Measurements from ENCODE around the gene NPAS3.

NPAS3 gene

DNA sequence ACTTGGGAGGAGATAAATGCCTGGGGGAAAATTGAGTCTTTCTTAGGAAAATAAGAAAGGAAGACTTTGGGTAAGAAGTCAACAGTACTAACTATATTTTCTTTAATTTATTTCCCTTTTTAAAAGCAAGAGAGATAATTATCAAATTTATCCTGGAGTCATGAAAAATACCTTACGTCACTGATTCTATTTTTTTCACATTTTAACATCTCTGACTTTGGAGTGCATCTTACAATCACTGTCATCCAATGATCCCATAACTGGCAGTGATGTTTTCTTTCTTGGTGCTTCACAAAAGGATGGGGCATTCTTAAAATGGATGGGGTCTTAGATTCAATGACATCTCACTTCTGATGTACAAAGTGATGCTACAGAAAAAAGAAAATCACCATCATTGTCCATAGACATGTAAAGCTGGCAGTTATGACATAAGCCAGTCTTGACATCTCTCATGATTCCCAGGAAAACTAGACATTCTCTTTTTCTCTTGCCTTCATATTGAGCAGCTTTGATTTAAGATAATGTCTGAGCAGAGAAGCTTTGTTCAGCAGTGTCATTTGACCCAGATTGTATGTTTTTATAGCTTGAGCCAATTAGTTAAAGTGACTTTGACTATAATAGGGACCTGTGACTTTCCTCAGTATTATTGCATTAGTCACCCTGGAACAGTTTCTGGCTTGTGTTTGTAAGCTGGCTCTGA, 776.0 kb downstream of the NPAS3 start:
- no peak for DNase-seq (ENCODE audit: low read depth in 2 of 2)

DNA sequence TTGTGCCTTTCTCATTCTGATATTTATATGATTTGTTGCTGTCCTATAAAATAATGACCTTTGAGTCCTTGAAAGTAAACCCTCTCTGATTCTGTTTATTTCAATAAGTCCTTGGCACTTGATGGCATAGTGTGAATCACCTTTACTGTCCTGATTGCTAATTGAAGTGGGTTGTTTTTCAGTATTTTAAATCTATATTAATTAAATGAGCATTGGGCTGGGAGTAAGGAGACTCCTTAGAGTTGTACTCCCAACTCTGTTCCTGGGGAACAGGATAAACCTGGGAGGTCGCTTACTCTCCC, 776.5 kb downstream of the NPAS3 start:
- DNase-seq (ENCODE audit: low read depth in 2 of 2) = no peak

DNA sequence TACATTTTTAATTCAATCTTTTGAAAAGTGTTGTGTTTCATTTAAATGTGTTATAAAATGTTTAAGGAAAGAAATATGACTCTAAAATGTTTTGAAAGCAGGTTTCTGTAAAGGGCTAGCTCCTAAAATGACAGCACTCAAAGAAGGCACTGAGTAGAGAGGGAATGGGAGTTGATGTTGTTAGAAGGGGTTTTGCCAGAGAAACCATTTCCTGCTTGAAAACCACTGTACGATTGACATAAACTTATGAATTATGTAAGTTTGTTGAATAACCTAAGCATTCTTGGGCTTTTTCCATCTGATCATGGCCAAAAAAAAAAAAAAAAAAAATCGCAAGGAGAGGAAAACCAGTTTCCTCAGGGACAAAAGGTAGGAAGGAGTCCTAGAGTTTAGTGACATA, 778.2 kb downstream of the NPAS3 start:
- DNase-seq (ENCODE audit: low read depth in 2 of 2) = no peak

DNA sequence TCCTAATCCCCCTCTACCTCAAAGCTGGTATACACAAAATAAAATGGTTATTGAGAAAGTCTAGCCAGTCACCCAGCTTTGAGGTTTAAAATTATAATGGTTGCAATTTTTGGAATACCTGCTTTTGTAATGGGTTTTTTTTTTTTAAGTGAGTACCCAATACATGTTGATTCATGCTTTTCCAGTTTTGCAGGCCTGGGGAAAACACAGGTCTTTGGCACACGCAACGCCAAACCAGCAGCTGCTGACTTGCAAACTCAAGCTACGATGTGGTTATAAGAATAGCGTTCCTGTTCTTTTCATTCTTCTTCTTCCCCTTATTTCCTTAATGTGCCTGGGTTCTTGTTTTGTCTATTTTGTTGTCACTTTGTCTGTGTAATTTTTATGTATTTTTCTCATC, 779.2 kb downstream of the NPAS3 start:
- DNase-seq (ENCODE audit: low read depth in 2 of 2) = no peak

DNA sequence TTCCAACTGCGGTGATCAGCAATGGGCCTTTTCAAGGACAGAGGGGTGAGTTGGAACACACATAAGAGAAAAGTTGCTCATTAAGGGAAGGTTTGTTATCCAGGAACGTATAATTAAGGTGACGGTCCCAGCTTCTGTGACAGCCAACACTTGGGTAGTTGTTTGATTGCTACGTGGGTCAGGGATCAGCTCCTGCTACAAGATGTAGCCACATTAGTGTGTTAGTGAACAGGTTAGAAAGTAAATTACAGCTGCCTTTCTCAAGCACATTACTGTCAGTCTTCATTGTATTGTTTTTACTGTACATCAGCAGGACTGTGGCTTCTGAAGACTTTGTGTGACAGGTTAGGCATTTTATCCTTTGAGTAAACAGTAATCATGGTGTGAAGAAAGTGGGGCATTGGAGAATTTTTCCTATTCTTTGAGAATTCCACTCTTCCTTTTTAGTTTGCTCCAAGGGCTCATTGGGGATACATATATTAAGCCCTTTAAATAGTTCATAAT, 781.7 kb downstream of the NPAS3 start:
- no peak for DNase-seq (ENCODE audit: low read depth in 2 of 2)

DNA sequence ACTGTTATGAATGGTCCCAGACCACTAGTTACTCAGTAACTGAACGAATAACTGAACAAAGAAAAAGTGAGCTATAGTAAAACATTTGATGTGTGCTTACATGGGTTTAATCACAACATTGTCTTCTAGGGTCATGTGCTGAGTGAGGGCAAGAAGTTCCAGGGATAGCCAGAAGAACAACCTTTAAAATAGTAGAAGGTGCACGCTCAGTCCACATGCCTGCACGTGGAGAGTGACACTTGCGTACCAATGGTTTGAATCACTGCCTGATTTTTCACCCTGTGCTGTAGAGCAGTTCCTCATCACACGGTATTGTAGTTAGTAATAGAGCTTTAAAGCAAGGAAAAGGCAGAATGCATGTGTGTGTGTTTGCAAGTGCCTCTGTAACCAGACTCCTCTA, 788.0 kb downstream of the NPAS3 start:
- DNase-seq (ENCODE audit: low read depth in 2 of 2) = no peak

DNA sequence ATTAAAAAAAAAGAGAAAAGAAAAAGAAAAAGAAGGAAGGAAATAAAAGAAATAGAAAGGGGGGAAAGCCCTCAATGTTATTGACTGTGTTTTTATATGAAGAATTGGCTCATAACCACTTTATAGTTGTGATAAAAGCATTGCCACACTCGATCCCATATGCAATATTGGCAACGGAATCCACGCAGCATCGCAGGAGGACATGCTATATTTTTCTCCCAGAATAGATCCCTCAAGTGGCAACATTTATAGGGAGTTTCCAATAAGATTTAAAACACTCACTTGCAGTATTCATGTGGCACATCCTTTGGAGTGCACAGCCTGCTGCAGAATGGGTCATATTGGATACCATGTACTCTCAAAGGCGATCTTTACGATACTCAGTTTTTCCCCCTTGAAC, 788.9 kb downstream of the NPAS3 start:
- DNase-seq (ENCODE audit: low read depth in 2 of 2) = no peak

DNA sequence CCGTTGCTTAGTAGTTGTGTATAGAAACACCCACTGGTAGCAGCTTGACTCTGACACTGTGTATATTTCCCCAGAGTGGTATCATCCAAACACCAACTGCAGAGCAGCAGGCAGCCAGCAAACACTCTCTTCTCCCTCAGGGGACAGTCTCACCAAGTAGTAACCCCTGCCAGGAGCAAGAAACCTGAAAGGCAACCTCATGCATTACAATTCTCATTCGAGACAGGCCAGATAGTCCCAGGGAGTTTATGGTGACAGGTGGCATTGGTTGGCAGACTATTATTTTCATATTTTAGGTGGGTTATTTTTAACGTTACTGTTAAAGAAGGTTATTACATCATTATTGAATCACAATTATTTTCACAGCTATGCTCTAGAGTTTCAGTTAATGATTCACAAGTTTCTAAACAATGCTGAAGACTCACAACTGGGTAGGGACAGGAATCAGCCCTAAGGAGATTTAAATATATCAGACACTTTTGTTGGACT, 789.4 kb downstream of the NPAS3 start:
- DNase-seq (ENCODE audit: low read depth in 2 of 2) = no peak

DNA sequence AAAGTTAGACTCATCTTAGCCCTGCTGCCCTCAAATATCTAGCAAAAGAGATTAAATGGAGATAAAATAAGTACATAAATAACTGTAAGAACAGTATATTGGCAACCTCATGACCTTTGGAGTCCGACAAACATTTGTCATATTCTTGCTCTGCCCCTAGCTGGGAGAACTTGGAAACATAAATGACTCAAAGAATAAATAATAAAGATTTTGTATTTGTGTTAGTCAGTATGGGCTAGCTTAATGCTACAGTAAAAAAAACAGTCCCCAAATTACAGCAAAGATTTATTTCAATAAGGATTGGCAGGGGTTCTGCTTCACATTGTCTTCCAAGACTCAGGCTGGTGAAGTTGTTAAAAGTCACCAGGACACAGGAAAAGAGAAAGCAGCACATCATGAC, 791.5 kb downstream of the NPAS3 start:
- no peak for DNase-seq (ENCODE audit: low read depth in 2 of 2)

DNA sequence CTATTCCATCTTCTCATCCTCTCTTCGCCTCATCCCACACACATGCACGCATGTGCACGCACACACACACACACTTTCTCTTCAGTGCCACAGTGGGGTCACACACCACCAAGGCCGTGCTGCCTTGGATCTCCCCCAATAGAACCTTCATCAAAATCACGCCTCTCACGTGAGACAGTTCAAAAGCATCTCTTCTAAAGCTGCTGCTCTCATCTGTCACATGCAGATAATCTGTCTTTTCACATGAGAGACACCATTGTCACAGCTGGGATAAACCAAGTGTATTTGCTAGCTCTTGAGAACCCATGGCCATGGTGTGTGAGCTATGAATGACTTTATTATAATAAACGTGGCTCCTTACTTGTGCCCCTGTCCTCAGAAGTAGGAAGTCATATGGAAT, 793.5 kb downstream of the NPAS3 start:
- DNase-seq (ENCODE audit: low read depth in 2 of 2) = no peak

DNA sequence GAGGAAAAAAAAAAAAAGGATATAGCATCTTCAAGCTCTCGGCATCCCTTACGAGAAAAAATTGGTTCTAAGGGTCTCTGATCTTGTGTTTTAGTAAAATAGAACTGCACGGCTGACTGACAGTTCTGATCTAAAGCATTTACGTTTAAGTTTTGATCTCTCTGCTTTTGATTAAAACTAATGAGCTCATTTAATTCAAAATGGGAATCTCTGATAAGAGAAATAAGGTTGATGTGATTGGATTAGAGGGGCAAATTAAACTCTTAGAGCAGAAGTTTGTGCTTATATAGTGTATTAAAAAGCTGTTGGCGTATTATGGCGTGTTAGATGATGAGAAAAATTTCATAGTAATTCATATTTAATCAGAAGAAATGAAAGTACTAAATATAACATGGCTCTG, 794.6 kb downstream of the NPAS3 start:
- DNase-seq (ENCODE audit: low read depth in 2 of 2) = no peak

DNA sequence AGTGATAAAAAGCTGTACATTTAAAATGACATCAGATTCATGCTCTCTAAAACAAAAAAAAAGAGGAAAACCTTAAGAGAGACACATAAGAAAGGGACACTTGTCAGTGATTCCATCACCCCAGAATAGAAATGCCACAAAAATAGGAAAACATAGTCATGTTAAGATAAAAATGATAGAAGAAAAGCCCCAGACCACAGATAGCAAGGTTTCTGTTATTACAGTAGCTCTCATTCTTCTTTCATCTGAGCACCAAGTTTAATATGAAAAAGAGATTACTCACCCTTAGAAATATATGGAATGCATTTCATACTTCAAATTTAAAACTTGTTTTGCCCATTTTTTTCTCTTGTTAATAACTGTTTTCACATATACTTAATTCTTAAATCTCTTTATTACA, 795.0 kb downstream of the NPAS3 start:
- no peak for DNase-seq (ENCODE audit: low read depth in 2 of 2)

DNA sequence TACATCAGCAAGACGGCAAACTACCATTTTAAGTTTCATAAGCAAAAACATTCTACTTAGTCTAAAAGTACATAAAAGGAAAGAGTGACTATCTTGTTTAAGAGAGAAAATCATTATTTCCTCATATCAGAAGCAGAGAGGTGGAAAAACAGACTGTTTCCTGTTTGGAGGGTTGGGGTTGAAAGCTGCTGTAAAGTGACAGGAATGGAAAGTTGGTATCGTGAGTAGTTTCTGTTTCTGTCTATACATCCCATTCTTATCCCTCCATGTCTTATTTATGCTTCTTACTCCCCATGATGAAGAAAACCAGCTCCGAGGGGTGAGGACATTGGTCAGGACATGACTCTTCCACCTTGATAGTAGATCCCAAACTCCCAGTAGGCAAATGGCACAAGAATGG, 795.7 kb downstream of the NPAS3 start:
- DNase-seq (ENCODE audit: low read depth in 2 of 2) = no peak

DNA sequence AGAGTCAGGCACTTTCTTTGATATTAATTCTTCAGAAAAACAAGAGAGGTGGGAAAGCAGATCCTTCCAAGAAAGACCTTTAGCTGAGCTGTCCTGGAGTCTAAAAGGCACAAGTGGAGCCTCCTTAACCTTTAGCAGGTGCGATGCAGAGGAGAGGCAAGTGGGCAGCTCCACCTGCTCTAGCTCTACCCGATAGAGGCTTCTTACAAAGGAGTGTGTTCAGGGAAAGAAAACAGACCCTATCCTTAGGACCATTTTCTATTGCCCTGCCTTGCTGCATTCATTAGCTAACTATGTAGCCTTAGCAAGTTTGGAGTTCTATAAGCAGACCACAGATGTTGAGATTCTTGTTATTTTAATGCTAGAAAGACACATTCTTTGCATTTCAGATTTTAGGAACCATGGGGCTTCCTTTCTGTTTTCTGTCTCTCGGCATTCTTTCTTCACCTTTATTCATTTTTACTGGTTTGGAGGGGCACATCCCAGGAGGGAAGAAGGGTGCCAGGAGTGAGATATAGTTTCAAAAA, 797.7 kb downstream of the NPAS3 start:
- DNase-seq (ENCODE audit: low read depth in 2 of 2) = no peak

DNA sequence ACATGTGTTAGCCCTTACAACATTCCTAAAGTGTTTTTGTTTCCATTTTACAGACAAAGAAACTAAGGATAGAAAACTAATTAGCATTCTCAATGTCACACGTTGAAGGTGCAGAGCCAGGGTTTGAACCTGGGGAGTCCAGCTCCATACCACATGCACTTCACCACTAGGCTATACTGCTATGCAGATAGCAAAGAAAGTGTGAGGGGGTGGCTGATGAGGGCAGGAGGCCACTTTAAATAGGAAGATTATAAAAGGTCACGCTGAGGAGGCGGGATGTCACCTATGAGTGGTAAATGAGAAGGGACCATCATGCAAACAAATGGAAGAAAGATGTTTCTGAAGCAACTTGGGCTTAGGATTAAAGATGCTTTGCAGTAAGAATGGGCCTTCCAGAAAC, 798.3 kb downstream of the NPAS3 start:
- DNase-seq (ENCODE audit: low read depth in 2 of 2) = no peak

DNA sequence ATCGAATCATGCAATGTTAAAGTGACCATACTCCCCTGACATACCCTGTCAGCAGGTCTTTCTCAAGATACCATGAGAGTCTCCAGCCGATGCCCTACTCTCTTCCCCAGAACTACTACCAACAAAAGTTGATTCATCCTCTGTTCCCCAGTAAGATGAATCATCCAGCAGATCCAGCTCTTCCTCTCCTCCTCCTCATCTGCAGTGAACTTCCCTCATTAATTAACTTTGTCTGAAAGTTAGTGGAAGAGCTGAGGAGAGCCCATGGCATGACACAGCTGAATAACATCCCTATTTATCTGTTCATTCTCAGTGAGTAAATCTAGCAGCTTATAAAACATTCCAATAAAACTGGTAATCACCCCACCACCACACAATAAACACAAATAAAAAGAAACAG, 798.8 kb downstream of the NPAS3 start:
- no peak for DNase-seq (ENCODE audit: low read depth in 2 of 2)

DNA sequence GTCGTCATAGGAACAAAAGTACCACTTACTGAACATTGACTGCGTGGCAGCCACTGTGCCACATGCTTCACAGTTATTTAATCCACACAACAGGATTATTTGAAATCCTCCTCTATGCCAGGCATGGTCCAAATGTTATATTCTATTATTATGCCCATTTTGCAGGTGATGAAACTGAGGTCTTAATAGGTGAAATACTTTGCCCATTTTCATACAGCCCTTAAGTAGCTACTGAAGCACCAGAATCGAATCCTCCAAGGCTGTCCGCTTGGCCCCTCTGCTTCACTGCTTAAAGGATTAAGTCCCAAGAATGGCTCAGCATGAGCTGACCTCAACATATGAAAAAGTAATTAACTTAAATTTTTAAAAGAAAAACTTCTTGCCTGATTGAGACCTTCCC, 799.4 kb downstream of the NPAS3 start:
- DNase-seq (ENCODE audit: low read depth in 2 of 2) = no peak

DNA sequence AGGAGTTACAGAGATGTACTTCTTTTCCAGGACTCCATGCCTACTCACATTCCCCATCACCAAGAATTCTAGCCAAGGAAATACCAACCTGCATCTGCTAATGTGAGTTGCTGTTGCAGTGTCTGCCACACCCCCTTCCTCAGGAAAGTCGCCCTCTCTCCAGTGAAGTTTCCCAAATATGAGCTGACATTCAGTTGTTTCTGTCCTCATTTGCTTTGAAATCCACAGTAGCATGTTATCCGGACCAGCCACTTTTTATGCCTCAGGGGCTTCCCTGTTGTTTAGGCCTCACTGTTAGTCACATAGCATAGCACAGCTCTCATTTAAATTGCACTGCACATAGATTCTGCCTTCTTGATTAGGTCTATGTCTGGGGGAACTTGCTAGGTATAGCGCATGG, 799.8 kb downstream of the NPAS3 start:
- no peak for DNase-seq (ENCODE audit: low read depth in 2 of 2)

DNA sequence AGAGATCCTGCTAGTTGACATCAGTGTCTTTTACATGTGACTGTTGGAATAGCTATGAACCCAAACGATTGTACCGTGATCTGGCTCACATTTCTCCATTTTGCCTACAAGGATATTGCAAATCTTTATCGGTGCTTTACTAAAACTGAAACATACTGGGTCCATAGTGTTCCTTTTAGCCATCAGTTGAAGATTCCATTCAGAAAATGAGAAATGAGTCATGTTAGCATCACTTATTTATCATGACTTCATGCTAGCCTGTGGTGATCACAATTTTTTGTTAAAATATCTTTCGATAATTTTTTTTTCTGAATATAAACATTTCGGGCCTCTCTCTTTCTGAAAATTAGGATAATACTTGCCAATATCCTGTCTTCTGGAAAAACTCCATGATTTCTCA, 801.9 kb downstream of the NPAS3 start:
- no peak for DNase-seq (ENCODE audit: low read depth in 2 of 2)

DNA sequence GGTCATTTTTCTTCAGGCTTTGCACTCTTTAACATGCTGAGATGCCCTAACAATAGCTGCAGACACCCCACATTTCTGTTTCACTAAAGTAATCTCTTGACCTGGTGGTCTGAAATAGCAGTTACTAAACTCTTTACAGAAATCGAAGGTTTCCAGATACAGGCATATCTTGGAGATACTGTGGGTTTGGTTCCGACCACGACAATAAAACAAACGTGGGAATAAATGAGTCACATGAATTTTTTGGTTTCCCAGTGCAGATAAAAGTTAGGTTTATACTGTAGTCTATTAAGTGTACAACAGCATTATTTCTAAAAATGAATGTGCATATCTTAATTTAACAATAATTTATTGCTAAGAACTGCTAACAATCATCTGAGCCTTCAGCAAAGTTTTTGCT, 803.5 kb downstream of the NPAS3 start:
- DNase-seq (ENCODE audit: low read depth in 2 of 2) = no peak

DNA sequence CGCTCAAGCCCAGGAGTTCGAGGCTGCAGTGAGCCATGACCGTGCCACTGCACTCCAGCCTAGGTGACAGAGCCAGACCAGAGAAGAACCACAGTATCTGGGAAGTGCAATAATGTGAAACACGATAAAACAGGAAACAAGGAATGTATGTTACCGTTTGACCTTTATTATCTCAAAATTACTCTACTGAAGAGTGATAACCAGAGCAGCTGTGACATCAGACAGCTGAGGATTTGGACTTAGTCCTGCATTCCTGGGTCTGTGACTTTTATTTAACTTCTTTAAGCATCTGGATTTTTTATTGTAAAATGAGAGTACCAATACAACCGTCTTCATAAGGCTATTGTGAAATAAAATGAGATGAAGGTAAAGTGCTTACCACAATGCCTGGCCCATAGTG, 806.5 kb downstream of the NPAS3 start:
- DNase-seq (ENCODE audit: low read depth in 2 of 2) = no peak

DNA sequence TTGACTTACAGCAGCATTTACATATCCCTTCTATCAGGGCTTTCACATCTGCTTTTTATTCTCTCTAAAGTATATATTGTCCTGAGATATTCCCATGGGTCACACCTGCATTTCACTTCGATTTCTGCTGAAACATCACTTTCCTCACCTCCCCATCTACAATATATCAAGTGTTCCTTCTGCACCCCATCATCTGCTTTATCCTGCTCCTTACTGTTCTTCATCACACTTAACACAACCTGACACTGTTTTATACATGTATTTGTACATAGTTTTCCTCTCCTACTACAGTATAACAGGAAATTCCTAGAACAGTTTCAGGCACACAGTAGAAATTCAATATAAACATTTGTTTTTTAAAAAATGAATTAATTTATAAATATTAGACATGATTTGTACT, 809.1 kb downstream of the NPAS3 start:
- no peak for DNase-seq (ENCODE audit: low read depth in 2 of 2)

DNA sequence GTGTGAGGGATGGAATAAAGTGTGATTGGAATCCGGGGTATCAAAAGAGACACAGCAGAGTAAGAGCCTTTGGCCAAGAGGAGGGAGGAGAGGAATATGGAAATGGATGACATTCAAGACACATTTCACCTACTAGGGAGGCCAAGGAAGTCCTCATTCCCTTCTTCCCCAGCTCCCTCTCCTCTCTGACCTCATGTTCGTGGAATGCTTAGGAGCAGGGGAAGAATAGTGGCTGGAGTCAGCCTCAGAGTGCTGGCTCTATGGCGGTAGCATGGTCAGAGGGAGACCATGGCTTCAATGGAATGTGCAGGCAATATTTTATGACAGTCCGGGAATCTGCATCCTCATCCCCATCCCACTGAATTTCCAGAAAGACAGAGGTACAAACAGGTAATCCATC, 815.6 kb downstream of the NPAS3 start:
- DNase-seq (ENCODE audit: low read depth in 2 of 2) = no peak

DNA sequence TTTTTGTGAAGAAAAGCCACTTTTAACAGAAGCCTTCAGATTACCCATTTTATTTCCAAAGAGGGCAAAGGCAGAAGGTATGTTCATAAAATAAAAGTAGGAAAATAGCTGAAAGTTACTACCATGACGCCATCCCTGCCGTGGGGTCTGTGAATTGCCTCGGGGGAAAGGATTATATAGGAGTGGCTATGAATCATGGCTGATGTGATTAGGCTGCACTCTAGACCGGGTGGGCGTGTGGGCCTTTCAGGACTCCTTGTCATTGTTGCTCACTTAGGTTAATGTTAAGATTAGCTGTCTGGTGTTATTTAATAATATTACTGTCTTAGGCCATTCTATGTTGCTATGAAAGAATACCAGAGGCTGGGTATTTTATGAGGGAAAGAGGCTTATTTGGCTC, 816.7 kb downstream of the NPAS3 start:
- DNase-seq (ENCODE audit: low read depth in 2 of 2) = no peak

Measured in stimulated activated CD4-positive, alpha-beta T cell treated with anti-CD3 and anti-CD28 coated beads, Interleukin-4, amount 100 ng/mL, for 48 hours (primary cell).